Endothelial cell of hepatic sinusoid (primary cell): ENCODE measurements around the gene BCL6B.

ENCODE experiments used
- in situ Hi-C: cut with HindIII; loops from 2 replicates; pipeline ENCODE4 v1.10.0; 2017; ENCODE audit warnings: low sequenced_read_pairs

Gene BCL6B

GRCh38 chr17:7005716-7006115, 17.1 kb upstream of the BCL6B start:
- in situ Hi-C loops = no loop called here

GRCh38 chr17:7007143-7007542, 15.7 kb upstream of the BCL6B start:
- in situ Hi-C loops = no loop called here

- in situ Hi-C loops = no loop called here
These were observed 12.3 kb upstream of the BCL6B start for GRCh38 chr17:7010523-7010922.

GRCh38 chr17:7011415-7011814, 11.4 kb upstream of the BCL6B start:
- in situ Hi-C loops = no loop called here

- in situ Hi-C loops = no loop called here
These were observed 11.0 kb upstream of the BCL6B start for GRCh38 chr17:7011942-7012254.

DNA sequence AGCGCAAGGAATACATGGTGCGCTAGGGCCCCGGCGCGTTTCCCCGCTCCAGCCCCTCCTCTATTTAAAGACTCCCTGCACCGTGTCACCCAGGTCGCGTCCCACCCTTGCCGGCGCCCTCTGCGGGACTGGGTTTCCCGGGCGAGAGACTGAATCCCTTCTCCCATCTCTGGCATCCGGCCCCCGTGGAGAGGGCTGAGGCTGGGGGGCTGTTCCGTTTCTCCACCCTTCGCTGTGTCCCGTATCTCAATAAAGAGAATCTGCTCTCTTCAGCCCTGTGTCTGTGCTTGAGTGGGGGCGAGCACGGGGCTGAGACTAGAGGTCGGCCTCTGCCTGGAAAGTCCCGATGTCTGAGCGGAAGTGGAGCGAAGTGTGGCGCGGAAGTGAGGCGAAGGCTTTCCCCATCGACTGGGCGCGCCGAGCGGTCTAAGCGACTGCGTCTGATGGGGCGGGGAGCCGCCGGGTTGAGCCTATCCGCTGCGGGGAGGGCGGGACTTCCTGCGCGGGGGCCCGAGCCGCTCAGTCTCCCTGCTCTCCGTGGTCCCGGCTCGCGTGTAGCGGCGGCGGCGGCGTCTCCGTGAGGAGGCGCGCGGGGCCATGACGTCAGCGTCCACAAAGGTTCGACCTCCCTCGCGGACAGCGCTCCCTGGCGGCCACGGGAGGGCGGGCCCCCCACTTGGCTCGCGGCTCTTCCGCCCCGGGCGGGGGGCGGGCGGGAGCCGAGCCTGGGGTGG, 8.4 kb upstream of the BCL6B start:
- in situ Hi-C loops = no loop called here

GRCh38 chr17:7014995-7015958, 7.6 kb upstream of the BCL6B start:
- in situ Hi-C loops = no loop called here

- in situ Hi-C loops = no loop called here
These were observed 6.4 kb upstream of the BCL6B start for GRCh38 chr17:7016418-7016817.

- in situ Hi-C loops = no loop called here
These were observed 5.7 kb upstream of the BCL6B start for GRCh38 chr17:7016886-7017826.

- in situ Hi-C loops = no loop called here
These were observed 5.0 kb upstream of the BCL6B start for GRCh38 chr17:7017827-7018200.

- in situ Hi-C loops = no loop called here
These were observed 4.4 kb upstream of the BCL6B start for GRCh38 chr17:7018331-7018964.

DNA sequence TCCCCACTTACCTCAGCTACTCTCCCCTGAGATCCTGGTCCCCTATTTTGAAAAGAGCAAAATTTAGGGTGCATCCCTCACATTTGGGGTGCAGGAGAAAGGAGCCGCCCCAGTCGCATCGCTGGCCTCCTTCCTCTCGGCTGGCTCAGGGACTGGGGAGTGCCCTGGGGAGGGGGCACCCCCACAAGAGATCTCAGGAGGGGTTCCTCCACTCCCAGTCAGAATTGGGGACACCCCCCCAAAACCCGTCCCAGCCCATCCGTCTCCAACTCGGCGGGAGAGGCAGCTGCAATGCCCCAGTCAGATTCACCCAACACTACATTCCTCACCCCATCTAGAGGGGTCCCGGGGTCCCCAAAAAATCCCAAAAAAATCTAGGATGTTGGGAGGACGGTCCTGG, 3.5 kb upstream of the BCL6B start:
- in situ Hi-C loops = no loop called here

GRCh38 chr17:7019839-7020519, 2.9 kb upstream of the BCL6B start:
- in situ Hi-C loops = no loop called here

DNA sequence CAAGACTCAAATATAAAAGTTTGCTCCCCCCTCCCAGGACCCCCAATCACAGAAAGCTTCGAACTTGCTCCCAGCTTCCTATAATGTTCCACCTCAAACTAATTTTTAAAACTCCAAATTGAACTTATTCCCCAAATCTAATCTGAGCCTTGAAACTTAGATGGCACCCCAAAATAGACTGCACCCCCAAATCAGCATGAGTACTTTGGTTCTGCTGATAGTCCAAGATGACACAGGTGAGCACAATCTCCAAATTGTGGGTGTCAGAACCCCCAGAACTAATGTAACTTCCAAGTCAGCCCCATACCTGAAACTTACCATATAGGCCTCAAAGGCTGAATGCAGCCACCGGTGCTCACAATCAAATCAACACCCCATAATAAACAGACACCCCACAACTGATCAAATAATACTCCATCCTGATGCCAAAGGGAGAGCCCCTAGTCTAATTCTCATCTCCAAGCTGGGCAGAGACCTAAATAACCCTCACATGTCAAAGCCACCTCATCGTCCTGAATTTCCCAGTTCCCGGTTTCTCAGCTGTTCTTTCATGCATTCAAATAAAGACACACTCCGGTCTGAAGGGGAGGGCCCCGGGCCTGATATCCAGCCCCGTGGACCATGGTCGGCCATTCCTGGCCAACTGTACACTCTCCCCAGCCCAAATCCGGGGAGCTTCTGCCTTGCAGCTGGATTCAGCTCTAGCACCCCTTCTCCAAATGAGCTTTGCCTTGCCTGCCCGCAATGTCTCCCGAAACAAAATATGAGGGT, 1.8 kb upstream of the BCL6B start:
- in situ Hi-C loops = no loop called here

DNA sequence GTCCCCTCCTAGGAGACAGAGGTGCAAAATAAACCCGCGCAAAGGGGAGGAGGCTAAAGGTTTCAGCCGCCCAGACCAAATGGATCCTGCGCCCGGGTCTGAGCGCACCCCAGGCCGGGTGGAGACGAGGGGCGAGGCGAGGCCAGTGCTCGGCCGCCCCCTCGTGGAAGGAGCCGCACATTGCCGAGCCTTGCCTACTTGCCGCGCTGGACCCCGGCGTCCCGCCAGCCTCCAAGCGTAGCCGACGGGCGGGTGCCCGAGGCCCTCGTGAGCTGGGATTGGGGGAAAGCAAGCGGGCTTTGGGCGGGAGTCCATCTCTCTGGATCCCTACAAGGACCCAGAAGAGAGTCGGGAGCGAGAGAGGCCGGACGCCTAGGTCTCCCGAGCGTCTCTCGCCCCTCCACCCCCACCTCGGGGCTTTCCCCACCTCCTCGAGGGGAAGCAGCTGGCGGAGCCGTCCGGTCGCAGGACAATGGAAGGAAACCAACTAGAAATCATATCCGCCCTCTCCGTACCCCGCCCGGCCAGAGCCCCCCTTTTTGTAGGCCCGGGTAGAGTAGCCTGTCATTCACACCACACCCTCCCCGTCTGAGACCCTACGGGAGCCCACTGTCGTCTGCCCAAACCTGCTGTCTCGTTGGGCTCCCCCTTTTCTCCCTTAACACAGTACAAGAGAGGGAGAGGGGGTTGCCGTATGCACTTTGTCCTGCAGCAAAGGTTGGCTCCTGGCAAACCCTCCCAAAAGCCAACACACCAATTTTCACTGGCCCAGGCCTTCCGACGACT, 664 bp upstream of the BCL6B start:
- in situ Hi-C loops = no loop called here

DNA sequence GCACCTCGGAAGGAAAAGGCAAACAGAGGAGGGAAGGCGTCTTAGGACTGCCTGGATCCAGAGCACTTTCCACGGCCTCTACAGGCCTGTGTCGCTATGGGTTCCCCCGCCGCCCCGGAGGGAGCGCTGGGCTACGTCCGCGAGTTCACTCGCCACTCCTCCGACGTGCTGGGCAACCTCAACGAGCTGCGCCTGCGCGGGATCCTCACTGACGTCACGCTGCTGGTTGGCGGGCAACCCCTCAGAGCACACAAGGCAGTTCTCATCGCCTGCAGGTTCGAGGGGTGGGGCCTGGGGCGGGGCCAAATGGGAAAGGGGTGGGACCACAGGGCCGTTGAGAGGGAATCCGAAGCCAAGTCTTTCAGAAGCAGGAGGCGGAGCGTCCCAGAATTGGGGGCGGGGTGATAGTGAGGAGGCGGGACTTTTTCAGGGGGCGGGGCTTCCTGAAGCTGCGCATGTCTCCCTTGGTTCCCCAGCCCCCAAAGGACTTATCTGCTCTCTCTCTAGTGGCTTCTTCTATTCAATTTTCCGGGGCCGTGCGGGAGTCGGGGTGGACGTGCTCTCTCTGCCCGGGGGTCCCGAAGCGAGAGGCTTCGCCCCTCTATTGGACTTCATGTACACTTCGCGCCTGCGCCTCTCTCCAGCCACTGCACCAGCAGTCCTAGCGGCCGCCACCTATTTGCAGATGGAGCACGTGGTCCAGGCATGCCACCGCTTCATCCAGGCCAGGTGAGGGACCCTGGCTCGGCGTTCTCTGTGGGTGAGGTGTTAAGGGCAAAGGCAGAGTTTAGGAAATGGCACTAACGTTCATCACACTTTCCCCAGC, 939 bp downstream of the BCL6B start:
- in situ Hi-C loops = no loop called here

DNA sequence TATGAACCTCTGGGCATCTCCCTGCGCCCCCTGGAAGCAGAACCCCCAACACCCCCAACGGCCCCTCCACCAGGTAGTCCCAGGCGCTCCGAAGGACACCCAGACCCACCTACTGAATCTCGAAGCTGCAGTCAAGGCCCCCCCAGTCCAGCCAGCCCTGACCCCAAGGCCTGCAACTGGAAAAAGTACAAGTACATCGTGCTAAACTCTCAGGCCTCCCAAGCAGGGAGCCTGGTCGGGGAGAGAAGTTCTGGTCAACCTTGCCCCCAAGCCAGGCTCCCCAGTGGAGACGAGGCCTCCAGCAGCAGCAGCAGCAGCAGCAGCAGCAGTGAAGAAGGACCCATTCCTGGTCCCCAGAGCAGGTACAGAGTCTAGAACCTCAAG, 1.5 kb downstream of the BCL6B start:
- in situ Hi-C loops = no loop called here

GRCh38 chr17:7025245-7025644, 2.4 kb downstream of the BCL6B start:
- in situ Hi-C loops = no loop called here
